Liver (tissue), 9 donors: ENCODE results near the gene SLC7A5. TPM values are rescaled to one million over a fixed set of nuclear protein-coding genes. Genes with fewer than 3 reads are reported as not detected.

ENCODE experiments used
- DNase-seq: peaks from one replicate; pipeline ENCODE4 v3.0.0-alpha.2; 2017; ENCODE audit warnings: low spot score
- H3K27ac ChIP-seq, 2 donors: one replicate each; pipeline ENCODE4 v1.7.0; 2013; ENCODE audit warnings: inconsistent platforms in 2 of 2, low read length in 2 of 2, control low read depth in 1 of 2, low read depth in 1 of 2, mild to moderate bottlenecking in 1 of 2
- H3K27me3 ChIP-seq, 4 donors: one replicate each; pipeline versions ENCODE4 v1.6.1 to v1.7.0; 2013; ENCODE audit warnings: low read length in 3 of 4, inconsistent platforms in 1 of 4, mild to moderate bottlenecking in 1 of 4, moderate library complexity in 1 of 4; ENCODE audit not compliant: control insufficient read depth in 4 of 4, insufficient read depth in 4 of 4
- H3K36me3 ChIP-seq, 4 donors: one replicate each; pipeline versions ENCODE4 v1.6.1 to v1.7.0; 2013; ENCODE audit warnings: low read length in 3 of 4, mild to moderate bottlenecking in 3 of 4, low read depth in 1 of 4, moderate library complexity in 1 of 4; ENCODE audit not compliant: control insufficient read depth in 4 of 4, insufficient read depth in 3 of 4
- H3K4me1 ChIP-seq, 4 donors: one replicate each; pipeline versions ENCODE4 v1.6.1 to v1.7.0; 2013; ENCODE audit warnings: low read length in 3 of 4, mild to moderate bottlenecking in 3 of 4, moderate library complexity in 1 of 4; ENCODE audit not compliant: control insufficient read depth in 4 of 4, insufficient read depth in 4 of 4
- H3K4me3 ChIP-seq, 3 donors: one replicate each; pipeline versions ENCODE4 v1.6.1 to v1.7.0; 2013; ENCODE audit warnings: low read length in 3 of 3, control low read depth in 1 of 3, low read depth in 1 of 3, mild to moderate bottlenecking in 1 of 3
- H3K9ac ChIP-seq, 2 donors: one replicate each; pipeline ENCODE4 v1.7.0; 2013; ENCODE audit warnings: low read length in 2 of 2, mild to moderate bottlenecking in 2 of 2, moderate library complexity in 2 of 2, control low read depth in 1 of 2, low read depth in 1 of 2
- H3K9me3 ChIP-seq, 4 donors: one replicate each; pipeline versions ENCODE4 v1.6.1 to v1.7.0; 2013; ENCODE audit warnings: low read length in 3 of 4; ENCODE audit not compliant: control insufficient read depth in 4 of 4
- CTCF ChIP-seq: fragments of 150-350 bp; IDR thresholded peaks from 2 replicates; pipeline ENCODE4 v1.5.1; 2017; ENCODE audit warnings: improper control_type of control experiment, low read depth, low read length; ENCODE audit not compliant: missing input control
- EGR1 ChIP-seq, 2 donors: IDR thresholded peaks; 2 replicates each; pipeline ENCODE4 v1.6.1; 2016 to 2018; ENCODE audit warnings: antibody characterized with exemption in 2 of 2, low read depth in 2 of 2
- FOXA1 ChIP-seq: IDR thresholded peaks from 2 replicates; pipeline ENCODE4 v1.6.1; 2016; ENCODE audit warnings: antibody characterized with exemption
- FOXA2 ChIP-seq: IDR thresholded peaks from 2 replicates; pipeline ENCODE4 v1.6.1; 2016; ENCODE audit warnings: antibody characterized with exemption
- GABPA ChIP-seq, 2 donors: IDR thresholded peaks in 1 of 2; conservative IDR thresholded peaks in 1 of 2; 2 replicates each; pipeline ENCODE4 v1.6.1; 2016; ENCODE audit warnings: antibody characterized with exemption in 2 of 2, mild to moderate bottlenecking in 1 of 2, moderate library complexity in 1 of 2
- HNF4A ChIP-seq, 2 donors: conservative IDR thresholded peaks; 2 replicates each; pipeline ENCODE4 v1.6.1; 2016; ENCODE audit warnings: antibody characterized with exemption in 2 of 2, mild to moderate bottlenecking in 2 of 2
- HNF4G ChIP-seq: IDR thresholded peaks from 2 replicates; pipeline ENCODE4 v1.6.1; 2016; ENCODE audit warnings: antibody characterized with exemption
- JUND ChIP-seq, 2 donors: IDR thresholded peaks; 2 replicates each; pipeline ENCODE4 v1.6.1; 2016; ENCODE audit warnings: antibody characterized with exemption in 2 of 2
- MAX ChIP-seq: IDR thresholded peaks from 2 replicates; pipeline ENCODE4 v1.6.1; 2016; ENCODE audit warnings: antibody characterized with exemption
- NR2F2 ChIP-seq: IDR thresholded peaks from 2 replicates; pipeline ENCODE4 v1.6.1; 2016; ENCODE audit warnings: antibody characterized with exemption
- RAD21 ChIP-seq, 2 donors: IDR thresholded peaks; 2 replicates each; pipeline ENCODE4 v1.6.1; 2016; ENCODE audit warnings: antibody characterized with exemption in 2 of 2, mild to moderate bottlenecking in 2 of 2
- REST ChIP-seq: IDR thresholded peaks from 2 replicates; pipeline ENCODE4 v1.6.1; 2016; ENCODE audit warnings: antibody characterized with exemption, mild to moderate bottlenecking
- RXRA ChIP-seq, 2 donors: IDR thresholded peaks; 2 replicates each; pipeline ENCODE4 v1.6.1; 2017 to 2018; ENCODE audit warnings: antibody characterized with exemption in 2 of 2, mild to moderate bottlenecking in 1 of 2
- SP1 ChIP-seq: IDR thresholded peaks from 2 replicates; pipeline ENCODE4 v1.6.1; 2018; ENCODE audit warnings: antibody characterized with exemption, mild to moderate bottlenecking
- TAF1 ChIP-seq: conservative IDR thresholded peaks from 2 replicates; pipeline ENCODE4 v1.6.1; 2016; ENCODE audit warnings: antibody characterized with exemption, mild to moderate bottlenecking
- YY1 ChIP-seq: IDR thresholded peaks from 2 replicates; pipeline ENCODE4 v1.6.1; 2016; ENCODE audit warnings: antibody characterized with exemption, mild to moderate bottlenecking
- WGBS: extraction: QIAGEN DNeasy Blood & Tissue Kit; methylation state at CpG from one replicate; pipeline ENCODE4 v1.1.7; 2013; 5-methylcytosine and 5-hydroxymethylcytosine counted together
- polyA plus RNA-seq, 2 donors: library from polyadenylated mRNA; stranded (reverse) in 1 of 2; unstranded in 1 of 2; fragments of 200-250 nt in 1 of 2; fragments of >200 nt in 1 of 2; fragmentation: Nextera tagmentation in 1 of 2; extraction: Ambion mirVana in 1 of 2; gene quantifications; one replicate each; pipeline versions ENCODE4 v1.2.1 to v1.2.3, GENCODE V29; 2013 to 2015
- total RNA-seq, 2 donors: library from RNA; depleted of rRNA; stranded (reverse); fragments of >200 nt; gene quantifications; one replicate each; pipeline ENCODE4 v1.2.3, GENCODE V29; 2014
- TF ChIP-seq, protein P1 (sequence below): IDR thresholded peaks from 2 replicates; pipeline ENCODE4 v1.6.1; 2016; ENCODE audit warnings: antibody characterized with exemption
- TF ChIP-seq, protein P2 (sequence below): IDR thresholded peaks from 2 replicates; pipeline ENCODE4 v1.6.1; 2016; ENCODE audit warnings: antibody characterized with exemption
- donor health status: healthy.
- donor health status: healthy.
- donor health status: healthy.
- donor health status: healthy.
- donor health status: healthy.

The SLC7A5 gene
- total and polyA plus RNA-seq, 4 donors, result 4.5 to 66.0 (median 10.6) TPM

GRCh38 chr16:87834668-87835473, 34.4 kb downstream of the SLC7A5 start:
- Histone ChIP-seq H3K27me3 (no peaks in the 10 kb centered on the region), H3K27ac (no peak overlapping the region), H3K36me3 (peaks cover 9 to 33% (median 13%) of the 10 kb centered on the region in 4 donors), H3K9ac (no peak overlapping the region), H3K4me1 (peaks cover 3 to 38% (median 25%) of the 10 kb centered on the region in 4 donors), H3K9me3 (no peaks in the 10 kb centered on the region), H3K4me3 (no peak overlapping the region)
- no peak for DNase-seq
- 83% methylated on average over 24 of the region's 24 CpGs for WGBS
- TF ChIP-seq GABPA (IDR thresholded peaks at IDR 0.05 in 1 of 2, conservative IDR thresholded peaks at IDR 0.05 in 1 of 2), result no peak
- no peak for TF ChIP-seq TAF1
- no peak for TF ChIP-seq FOXA2
- no peak for TF ChIP-seq EGR1 (IDR thresholded peaks at IDR 0.05; ENCODE audit: low read depth in 2 of 2)
- no peak for TF ChIP-seq RAD21 (IDR thresholded peaks at IDR 0.05)
- no peak for TF ChIP-seq MAX
- no peak for TF ChIP-seq HNF4G
- TF ChIP-seq, protein P1, sequence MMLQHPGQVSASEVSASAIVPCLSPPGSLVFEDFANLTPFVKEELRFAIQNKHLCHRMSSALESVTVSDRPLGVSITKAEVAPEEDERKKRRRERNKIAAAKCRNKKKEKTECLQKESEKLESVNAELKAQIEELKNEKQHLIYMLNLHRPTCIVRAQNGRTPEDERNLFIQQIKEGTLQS, result no peak
- no peak for TF ChIP-seq REST
- TF ChIP-seq RXRA (IDR thresholded peaks at IDR 0.05), result no peak
- no peak for TF ChIP-seq SP1
- no peak for TF ChIP-seq NR2F2
- TF ChIP-seq HNF4A (conservative IDR thresholded peaks at IDR 0.05), result no peak
- no peak for TF ChIP-seq CTCF
- TF ChIP-seq, protein P2, sequence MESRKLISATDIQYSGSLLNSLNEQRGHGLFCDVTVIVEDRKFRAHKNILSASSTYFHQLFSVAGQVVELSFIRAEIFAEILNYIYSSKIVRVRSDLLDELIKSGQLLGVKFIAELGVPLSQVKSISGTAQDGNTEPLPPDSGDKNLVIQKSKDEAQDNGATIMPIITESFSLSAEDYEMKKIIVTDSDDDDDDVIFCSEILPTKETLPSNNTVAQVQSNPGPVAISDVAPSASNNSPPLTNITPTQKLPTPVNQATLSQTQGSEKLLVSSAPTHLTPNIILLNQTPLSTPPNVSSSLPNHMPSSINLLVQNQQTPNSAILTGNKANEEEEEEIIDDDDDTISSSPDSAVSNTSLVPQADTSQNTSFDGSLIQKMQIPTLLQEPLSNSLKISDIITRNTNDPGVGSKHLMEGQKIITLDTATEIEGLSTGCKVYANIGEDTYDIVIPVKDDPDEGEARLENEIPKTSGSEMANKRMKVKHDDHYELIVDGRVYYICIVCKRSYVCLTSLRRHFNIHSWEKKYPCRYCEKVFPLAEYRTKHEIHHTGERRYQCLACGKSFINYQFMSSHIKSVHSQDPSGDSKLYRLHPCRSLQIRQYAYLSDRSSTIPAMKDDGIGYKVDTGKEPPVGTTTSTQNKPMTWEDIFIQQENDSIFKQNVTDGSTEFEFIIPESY, result no peak
- TF ChIP-seq JUND (IDR thresholded peaks at IDR 0.05), result no peak
- no peak for TF ChIP-seq YY1
- no peak for TF ChIP-seq FOXA1
